WI38 (cell line): ENCODE data around the gene CNGA3.
"Not testable (repeated sequence)": the region's sequence is repeated elsewhere in the genome, so short reads cannot be mapped to it uniquely, and the experiment has no call there.

ENCODE experiments used
- H3K4me3 ChIP-seq: 2 replicates; pipeline ENCODE4 v1.5.1; 2011; ENCODE audit warnings: low read depth, mild to moderate bottlenecking, control low read depth, low read length
- TF ChIP-seq, protein P1 (sequence below): IDR thresholded peaks from 2 replicates; pipeline ENCODE4 v1.5.1; 2012; ENCODE audit warnings: low read depth, mild to moderate bottlenecking, control low read depth, low read length

The CNGA3 gene

DNA sequence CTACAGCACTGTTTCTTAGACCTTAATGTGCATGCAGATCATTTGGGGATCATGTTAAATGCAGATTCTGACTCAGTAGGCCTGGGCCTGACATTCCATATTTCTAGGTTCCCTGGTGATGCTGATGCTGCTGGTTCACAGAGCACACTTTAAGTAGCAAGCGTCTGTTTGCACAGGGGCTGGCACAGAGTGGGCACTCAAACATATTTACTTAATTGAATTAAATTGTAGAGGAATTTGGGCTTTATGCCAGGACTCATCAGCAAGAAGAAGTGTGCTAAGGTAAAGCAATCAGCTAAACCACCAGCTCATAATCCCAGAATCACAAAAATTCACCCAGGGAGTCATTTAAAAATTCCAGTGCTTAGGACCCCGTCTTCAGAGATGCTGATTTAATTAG lies 73.3 kb downstream of the CNGA3 start:
- no peak overlapping the region for H3K4me3 ChIP-seq
- TF ChIP-seq, protein P1, sequence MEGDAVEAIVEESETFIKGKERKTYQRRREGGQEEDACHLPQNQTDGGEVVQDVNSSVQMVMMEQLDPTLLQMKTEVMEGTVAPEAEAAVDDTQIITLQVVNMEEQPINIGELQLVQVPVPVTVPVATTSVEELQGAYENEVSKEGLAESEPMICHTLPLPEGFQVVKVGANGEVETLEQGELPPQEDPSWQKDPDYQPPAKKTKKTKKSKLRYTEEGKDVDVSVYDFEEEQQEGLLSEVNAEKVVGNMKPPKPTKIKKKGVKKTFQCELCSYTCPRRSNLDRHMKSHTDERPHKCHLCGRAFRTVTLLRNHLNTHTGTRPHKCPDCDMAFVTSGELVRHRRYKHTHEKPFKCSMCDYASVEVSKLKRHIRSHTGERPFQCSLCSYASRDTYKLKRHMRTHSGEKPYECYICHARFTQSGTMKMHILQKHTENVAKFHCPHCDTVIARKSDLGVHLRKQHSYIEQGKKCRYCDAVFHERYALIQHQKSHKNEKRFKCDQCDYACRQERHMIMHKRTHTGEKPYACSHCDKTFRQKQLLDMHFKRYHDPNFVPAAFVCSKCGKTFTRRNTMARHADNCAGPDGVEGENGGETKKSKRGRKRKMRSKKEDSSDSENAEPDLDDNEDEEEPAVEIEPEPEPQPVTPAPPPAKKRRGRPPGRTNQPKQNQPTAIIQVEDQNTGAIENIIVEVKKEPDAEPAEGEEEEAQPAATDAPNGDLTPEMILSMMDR = no peak

DNA sequence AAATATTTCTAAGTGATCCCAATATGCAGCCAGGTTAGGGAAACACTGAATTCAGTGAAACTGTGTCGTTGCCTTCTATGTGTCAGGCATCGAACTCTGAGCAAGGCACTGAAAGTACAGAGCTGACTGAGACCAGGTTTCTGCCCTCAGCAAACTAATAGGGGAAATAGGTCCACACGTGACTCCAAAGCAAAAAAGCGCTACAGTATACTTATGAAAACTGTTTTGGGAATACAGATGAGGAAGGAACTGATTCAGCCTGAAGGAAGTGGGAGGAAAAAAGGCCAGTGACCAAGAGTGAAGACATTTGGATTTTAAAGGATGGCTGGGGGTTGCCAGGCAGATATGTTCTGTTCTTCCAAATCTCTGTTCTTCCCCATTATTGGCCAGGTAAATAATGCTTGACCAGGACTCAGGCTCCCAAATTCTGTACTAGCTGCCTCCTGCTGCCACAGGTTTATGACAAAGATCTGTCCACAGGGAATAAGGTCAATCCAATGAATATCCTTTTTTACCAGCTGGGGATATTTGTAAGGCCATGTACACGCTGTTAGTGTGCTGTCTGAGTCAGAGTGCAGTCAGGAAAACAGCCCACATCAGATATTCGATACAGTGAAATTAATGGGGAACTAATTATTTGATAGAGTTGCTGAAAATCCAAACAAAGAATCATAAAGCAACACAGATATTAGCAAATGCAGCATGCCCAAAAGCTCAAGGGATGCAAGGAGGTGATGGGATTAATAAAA lies 73.9 kb downstream of the CNGA3 start:
- TF ChIP-seq, protein P1 = no peak
- H3K4me3 ChIP-seq = no peak overlapping the region

DNA sequence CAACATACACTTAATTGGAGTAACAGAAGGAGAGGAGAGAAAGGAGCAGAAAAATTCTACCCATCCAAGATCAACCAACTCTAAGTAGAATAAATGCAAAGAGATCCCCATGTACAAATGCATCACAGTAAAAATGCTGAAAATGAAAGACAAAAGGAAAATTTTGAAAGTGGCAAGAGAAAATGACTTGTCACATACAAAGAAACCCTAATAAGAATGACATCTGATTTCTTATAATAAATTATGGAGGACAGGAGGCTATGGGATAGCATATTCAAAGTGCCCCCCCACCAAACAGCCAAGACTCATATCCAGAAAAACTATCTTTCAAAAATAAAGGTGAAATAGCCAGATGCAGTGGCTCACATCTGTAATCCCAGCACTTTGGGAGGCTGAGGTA lies 76.2 kb downstream of the CNGA3 start:
- TF ChIP-seq, protein P1 = no peak
- no peak overlapping the region for H3K4me3 ChIP-seq

DNA sequence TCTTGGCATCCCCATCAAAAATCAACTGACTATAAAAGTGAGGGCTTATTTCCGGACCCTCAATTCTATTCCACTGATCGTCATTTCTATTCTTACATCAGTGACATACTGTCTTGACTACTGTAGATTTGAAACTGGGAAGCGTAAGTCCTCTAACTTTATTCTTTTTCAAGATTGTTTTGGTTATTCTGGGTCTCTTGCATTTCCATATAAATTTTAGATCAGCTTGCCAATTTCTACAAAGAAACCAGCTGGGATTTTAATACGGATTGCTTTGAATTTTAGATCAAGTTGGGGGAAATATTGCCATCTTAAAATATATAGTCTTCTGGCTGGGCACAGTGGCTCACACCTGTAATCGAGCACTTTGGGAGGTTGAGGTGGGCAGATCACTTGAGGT lies 80.5 kb downstream of the CNGA3 start:
- TF ChIP-seq, protein P1 = no peak
- H3K4me3 ChIP-seq = no peak overlapping the region

DNA sequence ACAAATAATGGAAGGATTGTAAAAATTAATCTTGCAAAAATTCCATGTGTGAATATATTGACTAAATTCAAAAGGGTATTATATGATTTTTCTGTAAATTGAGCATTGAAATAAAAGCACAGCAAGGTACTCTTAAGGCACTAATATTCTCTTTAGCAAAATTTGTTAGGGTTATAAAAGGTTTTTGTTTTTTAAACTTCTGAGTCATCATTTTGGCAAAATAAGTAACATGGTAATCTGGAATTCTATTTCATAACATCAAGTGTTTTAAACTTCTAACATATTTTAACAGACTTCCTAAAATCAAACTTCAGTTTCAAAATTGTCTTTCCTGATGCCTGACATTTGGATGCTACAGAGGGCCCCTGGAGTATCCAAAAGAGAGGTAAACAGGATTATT lies 85.9 kb downstream of the CNGA3 start:
- TF ChIP-seq, protein P1 = no peak
- no peak overlapping the region for H3K4me3 ChIP-seq

DNA sequence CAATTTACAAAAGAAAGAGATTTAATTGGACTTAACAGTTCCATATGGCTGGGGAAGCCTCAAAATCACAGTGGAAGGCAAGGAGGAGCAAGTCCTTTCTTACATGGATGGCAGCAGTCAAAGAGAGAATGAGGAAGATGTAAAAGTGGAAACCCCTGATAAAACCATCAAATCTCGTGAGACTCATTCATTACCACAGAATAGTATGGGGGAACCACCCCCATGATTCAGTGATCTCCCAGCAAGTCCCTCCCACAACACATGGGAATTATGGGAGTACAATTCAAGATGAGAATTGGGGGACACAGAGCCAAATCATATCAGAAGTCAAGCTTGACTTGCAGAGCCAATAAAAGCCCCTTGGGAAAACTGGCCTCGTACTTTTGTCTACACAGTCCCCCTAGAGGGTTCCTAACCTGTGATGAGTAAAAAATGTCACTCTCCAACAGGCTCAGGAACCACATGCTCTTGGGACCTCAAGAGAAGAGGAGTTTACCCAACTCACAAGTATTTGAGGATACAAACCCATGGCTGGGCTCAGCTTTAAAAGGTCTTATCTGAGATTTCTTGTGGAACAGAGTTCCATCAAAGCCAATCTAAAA lies 87.2 kb downstream of the CNGA3 start:
- TF ChIP-seq, protein P1 = no peak
- no peak overlapping the region for H3K4me3 ChIP-seq

DNA sequence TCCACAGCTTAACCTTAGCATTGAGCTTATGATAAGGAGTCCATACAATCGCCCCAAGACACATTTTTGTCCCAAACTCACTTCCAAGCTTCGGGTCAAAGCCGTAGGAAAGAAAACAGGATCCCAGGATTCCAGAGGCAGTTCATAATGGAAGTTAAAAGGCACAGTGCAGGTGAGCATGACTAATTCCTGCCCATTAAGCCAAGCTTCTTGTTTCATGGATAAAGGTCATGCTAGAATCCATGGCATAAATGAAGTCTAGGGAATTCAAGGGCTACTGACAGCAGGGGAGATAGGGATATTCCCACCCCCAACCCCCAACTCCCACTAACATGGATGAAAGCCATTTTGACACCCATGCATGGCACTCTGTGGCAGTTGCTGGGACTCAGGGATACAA lies 88.2 kb downstream of the CNGA3 start:
- H3K4me3 ChIP-seq = no peak overlapping the region
- TF ChIP-seq, protein P1 = no peak

DNA sequence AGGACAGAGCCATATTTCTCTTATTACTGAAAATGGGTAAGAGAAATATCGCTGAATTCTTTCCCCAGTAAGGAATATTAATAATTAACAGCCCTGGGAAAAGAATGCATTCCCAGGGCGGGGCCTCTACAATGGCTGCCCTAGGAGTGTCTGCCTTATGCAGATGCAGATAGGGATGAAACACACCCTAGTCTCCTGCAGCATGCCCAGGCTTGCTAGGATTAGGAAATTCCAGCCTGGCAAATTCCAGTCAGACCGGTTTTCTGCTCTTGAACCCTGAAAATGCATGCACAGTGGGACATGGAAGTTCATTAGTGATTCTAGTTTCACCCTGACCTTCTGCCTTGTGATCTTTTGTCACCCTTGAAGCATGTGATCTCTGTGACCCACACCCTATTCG lies 89.4 kb downstream of the CNGA3 start:
- H3K4me3 ChIP-seq = not testable (repeated sequence)
